ENCODE results near the gene COX5A.
A peak's percentile ranks its signal among the peaks of the same experiment; 100 is the strongest.

COX5A gene

DNA sequence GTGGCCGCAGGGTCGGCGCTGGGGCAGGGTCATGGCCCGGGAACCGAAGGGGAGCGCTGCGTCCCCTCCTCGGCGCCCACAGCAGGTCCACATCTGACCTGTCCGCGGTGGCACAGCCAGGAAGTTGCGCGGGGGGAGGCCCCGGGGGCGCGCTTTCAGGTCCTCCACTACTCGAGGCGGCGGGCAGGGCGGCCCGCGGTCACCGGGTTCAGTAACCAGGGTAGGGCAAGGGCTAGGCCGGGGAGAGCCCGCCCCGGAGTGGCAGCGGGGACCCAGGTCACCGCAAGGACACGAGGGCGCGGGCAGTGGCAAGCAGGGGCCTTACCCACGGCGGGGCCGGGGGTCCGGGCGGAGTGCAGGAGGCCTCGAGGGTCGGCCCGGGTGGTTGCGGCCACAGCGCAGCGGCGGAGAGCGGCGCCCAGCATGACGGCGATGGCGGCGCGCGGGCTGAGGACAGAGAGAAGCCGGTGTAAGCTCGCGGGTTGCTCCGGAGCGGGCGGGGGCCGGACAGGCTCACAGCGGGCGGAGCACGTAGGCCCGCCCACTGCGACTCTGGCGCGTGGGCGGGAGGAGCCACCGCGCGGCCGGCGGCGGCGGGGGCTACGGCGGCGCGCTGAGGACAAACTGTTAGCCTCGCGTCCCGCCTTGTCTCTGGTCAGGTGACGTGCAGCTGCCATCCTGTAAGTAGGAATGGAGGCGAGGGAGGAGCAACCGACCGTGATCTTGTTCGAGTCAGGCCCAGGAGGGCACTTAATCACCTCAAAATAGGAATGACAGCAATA lies at the start of gene COX5A:
Gene COX5A (minus strand): TSS at position 484 of the 782 bp plus-strand sequence. CDS start 59 bp downstream, at position 425.
- peak; percentile 95 for DNase-seq (ENCODE audit: low spot score)

DNA sequence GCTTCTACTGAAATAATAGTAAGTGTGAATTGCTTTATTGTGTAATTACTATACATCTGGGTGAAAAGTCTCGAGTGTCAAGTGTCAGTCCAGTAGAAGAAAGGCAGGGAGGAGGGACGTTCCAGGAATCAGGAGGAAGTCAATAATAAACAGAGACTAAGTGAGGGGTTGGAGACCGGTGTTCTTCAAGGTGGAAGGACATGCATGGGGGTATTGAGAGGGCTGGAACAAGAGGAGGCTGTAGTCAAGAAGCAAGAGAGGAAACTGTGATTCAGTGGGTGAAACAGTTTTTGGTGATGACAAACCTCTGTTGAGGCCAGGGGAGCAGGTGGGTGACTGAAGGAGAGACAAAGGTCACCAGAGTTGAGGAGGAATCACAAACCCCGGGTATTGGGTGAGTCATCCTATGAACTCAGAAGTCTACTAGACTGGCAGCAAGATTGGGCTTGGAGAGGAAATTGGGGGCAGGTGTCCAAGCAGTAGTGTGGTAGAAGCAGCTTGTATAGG lies 45.9 kb upstream of the COX5A start:
- peak; percentile 85 for DNase-seq (ENCODE audit: low spot score)

DNA sequence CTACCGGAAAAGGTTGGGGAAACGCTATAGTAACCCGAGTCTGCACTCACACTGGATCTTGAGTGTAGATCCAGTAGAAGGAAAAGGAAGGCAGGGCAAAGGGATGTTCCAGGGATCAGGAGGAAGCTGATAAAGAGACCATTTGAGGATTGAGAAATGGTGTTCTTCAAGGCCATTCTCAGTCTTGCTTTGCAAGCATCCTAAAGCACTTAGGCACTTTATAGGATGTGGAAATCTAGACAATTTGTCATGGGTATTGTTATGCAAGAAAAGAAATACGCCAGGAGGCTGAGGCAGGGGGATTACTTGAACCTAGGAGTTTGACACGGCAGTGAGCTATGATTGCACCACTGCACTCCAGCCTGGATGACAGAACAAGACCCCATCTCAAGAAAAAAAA lies 44.3 kb upstream of the COX5A start:
- no peak for DNase-seq (ENCODE audit: low spot score)

DNA sequence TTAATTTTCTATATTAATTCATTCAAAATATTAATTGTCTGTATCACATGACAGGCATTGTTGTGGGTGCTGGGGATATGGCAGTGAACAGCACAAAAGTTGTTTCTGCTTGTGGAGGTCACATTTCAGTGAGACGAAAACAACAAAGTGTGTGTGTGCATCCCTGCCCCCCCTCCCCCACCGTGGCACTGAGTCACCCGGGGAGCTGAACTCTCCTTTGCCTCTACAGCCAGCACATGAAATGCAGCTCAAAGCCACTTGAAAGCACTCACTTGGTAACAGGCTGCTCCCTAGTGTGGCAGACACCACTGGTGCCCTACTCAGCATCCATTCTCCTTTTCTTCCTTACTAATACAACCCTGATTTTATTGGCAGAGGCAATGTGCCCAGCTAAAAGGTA lies 40.6 kb upstream of the COX5A start:
- peak; percentile 53 for DNase-seq (ENCODE audit: low spot score)

DNA sequence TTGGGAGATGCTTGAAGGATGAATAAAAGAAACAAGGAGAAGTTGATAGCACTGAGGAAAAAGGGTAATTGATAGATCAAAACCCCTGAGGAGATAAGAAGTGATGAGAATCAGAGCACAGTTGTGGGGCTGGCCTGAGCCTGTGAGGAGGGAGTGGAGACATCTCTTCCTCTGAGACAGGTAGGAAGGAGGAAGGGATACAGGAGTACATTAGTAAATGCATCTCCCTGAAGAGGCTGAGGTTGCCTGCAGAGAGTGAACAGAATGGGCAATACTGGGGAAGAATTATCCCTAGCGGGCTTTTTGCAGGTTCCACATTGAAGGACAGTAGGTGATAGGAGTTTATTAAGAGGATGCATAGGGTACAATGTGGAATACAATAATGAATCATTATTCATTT lies 40.2 kb upstream of the COX5A start:
- no peak for DNase-seq (ENCODE audit: low spot score)

GRCh38 chr15:74977599-74977998 lies 39.7 kb upstream of the COX5A start:
- DNase-seq (ENCODE audit: low spot score) = peak; percentile 61

GRCh38 chr15:74976159-74976558 lies 38.3 kb upstream of the COX5A start:
- no peak for DNase-seq (ENCODE audit: low spot score)

GRCh38 chr15:74967670-74968069 lies 29.8 kb upstream of the COX5A start:
- DNase-seq (ENCODE audit: low spot score) = no peak

DNA sequence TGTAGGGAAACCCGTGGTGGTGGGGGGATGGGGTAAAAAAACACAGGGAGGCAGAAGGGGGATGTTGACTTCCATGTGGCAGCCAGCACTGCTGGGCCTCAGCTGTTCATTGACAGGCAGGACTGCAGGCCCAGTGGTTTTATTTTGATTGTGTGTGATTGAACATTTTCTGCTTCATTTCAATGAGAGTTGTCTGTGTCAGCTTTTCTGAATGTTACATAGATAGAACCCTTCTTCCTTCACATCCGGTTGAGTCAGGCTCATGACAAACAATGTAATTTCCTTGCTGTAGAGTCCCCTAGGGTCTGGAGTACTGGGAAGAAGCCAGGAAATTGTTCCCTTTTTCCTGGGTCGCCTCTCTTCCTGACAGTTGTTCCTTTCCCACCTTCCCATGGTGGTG lies 26.9 kb upstream of the COX5A start:
- peak; percentile 80 for DNase-seq (ENCODE audit: low spot score)

- DNase-seq (ENCODE audit: low spot score) = no peak
Measured at GRCh38 chr15:74963213-74963612, 25.3 kb upstream of the COX5A start.

DNA sequence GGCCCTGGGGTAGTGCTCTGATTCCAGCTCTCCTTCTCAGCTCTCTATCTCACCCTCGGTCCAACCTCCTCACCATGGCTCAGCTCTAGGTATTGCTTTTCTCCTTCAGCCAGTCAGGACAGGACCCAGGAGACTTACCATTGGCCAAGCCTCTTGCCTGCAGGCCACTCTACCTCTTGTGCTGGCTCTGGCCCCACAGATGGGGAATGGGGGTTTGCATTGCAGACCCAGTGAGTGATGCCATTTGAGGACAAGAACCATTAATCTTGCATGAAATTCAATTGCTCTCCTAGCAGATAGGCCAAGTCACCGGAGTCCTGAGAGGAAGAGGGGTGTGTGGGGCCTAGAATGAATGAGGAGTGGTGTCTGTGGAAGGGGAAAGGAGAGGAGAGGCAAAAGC lies 24.8 kb upstream of the COX5A start:
- no peak for DNase-seq (ENCODE audit: low spot score)

GRCh38 chr15:74962219-74962618 lies 24.3 kb upstream of the COX5A start:
- no peak for DNase-seq (ENCODE audit: low spot score)

DNA sequence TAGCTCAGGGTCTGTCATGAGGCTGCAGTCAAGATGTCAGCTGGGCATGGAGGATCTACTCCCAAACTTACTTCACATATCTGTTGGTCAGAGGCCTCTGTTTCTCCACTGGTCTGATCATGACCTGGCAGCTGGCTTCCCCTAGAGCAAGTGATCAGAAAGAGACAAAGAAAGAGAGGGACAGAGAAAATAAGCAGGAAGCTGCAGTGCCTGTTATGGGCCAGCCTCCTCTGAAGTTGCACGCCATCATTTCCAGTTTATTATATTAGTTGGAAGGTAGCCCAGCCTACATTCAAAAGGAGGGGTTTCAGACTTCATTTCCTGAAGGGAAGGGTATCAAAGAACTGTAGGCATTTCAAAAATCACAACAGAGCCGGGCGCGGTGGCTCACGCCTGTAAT lies 23.7 kb upstream of the COX5A start:
- no peak for DNase-seq (ENCODE audit: low spot score)

- DNase-seq (ENCODE audit: low spot score) = no peak
Measured at GRCh38 chr15:74960995-74961588, 23.2 kb upstream of the COX5A start.

DNA sequence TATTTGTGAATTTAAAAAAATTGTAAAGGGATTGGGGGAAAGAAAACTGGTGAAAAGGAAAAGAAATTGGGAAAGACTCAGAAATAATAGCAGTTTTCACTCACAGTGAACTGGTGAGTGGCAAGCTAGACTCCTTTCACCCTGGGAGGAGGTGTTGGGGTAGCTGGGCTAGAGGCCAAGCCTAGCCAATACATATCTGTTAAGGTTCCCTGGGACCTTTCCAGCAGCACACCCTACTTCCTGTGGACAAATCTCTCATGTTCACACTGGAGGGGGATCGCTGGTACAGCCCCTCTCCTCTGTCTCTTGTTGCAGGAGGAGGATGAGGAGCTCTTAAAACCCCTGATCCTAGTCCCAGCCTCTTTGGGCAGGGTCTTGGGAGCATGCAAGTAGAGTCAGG lies 22.4 kb upstream of the COX5A start:
- DNase-seq (ENCODE audit: low spot score) = no peak

DNA sequence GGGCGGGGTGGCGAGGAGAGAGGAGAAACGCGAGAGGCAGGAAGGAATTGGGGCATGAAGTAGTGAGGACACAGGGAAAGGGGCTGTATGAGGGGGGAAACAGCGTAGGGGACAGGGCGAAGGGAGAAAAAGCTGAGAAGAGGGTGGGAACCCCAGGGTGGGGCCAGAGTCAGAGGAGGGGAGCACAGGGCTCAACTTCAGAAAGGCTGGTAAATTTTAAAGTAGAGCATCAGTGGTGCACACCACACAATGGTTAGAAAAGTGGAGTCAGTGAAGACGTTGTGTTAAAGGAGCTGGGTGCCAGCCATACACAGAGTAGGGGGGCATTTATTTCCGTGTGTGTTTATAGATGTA lies 21.7 kb upstream of the COX5A start:
- no peak for DNase-seq (ENCODE audit: low spot score)

DNA sequence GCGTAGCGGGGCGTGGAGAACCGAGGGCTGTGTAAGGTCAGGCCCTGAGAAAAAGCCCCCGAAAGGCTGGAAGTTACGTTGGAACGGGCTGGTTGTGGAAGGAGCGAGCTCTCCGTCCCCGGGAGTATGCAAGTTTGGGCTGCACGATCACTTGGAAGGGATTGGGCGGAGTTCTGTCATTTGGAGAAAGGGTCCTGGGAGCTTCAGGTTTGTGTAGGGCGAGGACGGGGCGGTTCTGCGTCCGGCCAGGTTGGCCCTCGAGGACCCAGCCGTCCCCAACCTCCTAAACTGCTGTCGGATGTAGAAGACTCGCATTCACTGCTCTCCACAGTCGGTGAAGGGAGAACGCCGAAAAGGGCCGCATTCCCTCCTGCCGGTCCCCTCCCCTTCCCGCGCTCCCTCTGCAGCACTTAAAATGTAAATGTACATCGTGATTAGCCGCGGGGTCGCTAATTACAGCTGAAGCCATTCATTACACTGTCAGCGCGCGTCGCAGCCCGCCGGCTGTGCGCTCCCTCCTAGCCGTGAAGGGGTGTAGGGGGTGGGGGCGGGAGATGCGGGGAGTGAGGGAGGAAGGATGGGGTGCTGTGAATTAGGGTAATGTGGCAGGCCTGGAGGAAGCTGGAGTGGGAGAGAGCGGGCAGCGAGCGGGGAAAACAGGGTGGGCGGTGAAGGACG lies 21.2 kb upstream of the COX5A start:
- no peak for DNase-seq (ENCODE audit: low spot score)

- DNase-seq (ENCODE audit: low spot score) = no peak
Measured at GRCh38 chr15:74958320-74958907, 20.5 kb upstream of the COX5A start.

GRCh38 chr15:74957476-74958035 lies 19.7 kb upstream of the COX5A start:
- DNase-seq (ENCODE audit: low spot score) = peak; percentile 57

GRCh38 chr15:74956648-74957475 lies 19.0 kb upstream of the COX5A start, which contains the start of gene RPP25:
RPP25 (minus strand) TSS chr15:74956772; CDS start chr15:74956583, 189 bp downstream.
- peak; percentile 91 for DNase-seq (ENCODE audit: low spot score)
